Neural progenitor cell (in vitro differentiated cells): ENCODE results near the gene DTNA. TPM values are rescaled to one million over a fixed set of nuclear protein-coding genes. Genes with fewer than 3 reads are reported as not detected.

ENCODE experiments used
- DNase-seq: peaks from one replicate; pipeline ENCODE4 v3.0.0-alpha.2; 2016; ENCODE audit warnings: low spot score
- H2AFZ ChIP-seq: fragments of 200-600 bp; sonication (generic); replicated peaks from 2 replicates; pipeline ENCODE4 v1.6.1; 2016; ENCODE audit warnings: antibody characterized with exemption
- H3F3A ChIP-seq: fragments of 200-600 bp; sonication (generic); 2 replicates; pipeline ENCODE4 v1.6.1; 2016; ENCODE audit warnings: antibody characterized with exemption, low read depth
- H3K27ac ChIP-seq: fragments of 200-600 bp; sonication (generic); 2 replicates; pipeline ENCODE4 v1.5.1; 2016; ENCODE audit warnings: mild to moderate bottlenecking
- H3K27me3 ChIP-seq: fragments of 200-600 bp; sonication (generic); 2 replicates; pipeline ENCODE4 v1.6.1; 2016; ENCODE audit warnings: mild to moderate bottlenecking, moderate library complexity
- H3K36me3 ChIP-seq: fragments of 200-600 bp; sonication (generic); 2 replicates; pipeline ENCODE4 v1.5.1; 2016
- H3K4me1 ChIP-seq: fragments of 200-600 bp; sonication (generic); 2 replicates; pipeline ENCODE4 v1.6.1; 2016; ENCODE audit warnings: mixed run types
- H3K4me2 ChIP-seq: fragments of 200-600 bp; sonication (generic); 2 replicates; pipeline ENCODE4 v1.6.1; 2016
- H3K4me3 ChIP-seq: fragments of 200-600 bp; sonication (generic); 2 replicates; pipeline ENCODE4 v1.5.1; 2016
- H3K79me2 ChIP-seq: fragments of 200-600 bp; sonication (generic); 2 replicates; pipeline ENCODE4 v1.6.1; 2016; ENCODE audit warnings: low read depth
- H3K9ac ChIP-seq: fragments of 200-600 bp; sonication (generic); 2 replicates; pipeline ENCODE4 v1.6.1; 2016
- H3K9me3 ChIP-seq: fragments of 200-600 bp; sonication (generic); 2 replicates; pipeline ENCODE4 v1.5.1; 2016; ENCODE audit warnings: low read depth
- H4K20me1 ChIP-seq: fragments of 200-600 bp; sonication (generic); 2 replicates; pipeline ENCODE4 v1.6.1; 2016; ENCODE audit warnings: low read depth
- H3K27ac Mint-ChIP-seq: 3 replicates; pipeline ENCODE4 v1.8.0; 2021; ENCODE audit warnings: mixed read lengths
- H3K27me3 Mint-ChIP-seq: 2 replicates; pipeline ENCODE4 v1.8.0; 2022; ENCODE audit warnings: low read depth, mild to moderate bottlenecking, inconsistent platforms, moderate library complexity, mixed read lengths; ENCODE audit not compliant: insufficient read depth
- H3K36me3 Mint-ChIP-seq: 3 replicates; pipeline ENCODE4 v1.8.0; 2021; ENCODE audit warnings: mixed read lengths
- H3K4me1 Mint-ChIP-seq: 3 replicates; pipeline ENCODE4 v1.8.0; 2021; ENCODE audit warnings: mixed read lengths
- H3K4me3 Mint-ChIP-seq: 3 replicates; pipeline ENCODE4 v1.8.0; 2021; ENCODE audit warnings: mild to moderate bottlenecking, moderate library complexity, mixed read lengths
- H3K9me3 Mint-ChIP-seq: 3 replicates; pipeline ENCODE4 v1.8.0; 2020; ENCODE audit warnings: mixed read lengths
- EZH2 ChIP-seq: fragments of 200-600 bp; sonication (generic); IDR thresholded peaks from 2 replicates; pipeline ENCODE4 v1.6.1; 2017; ENCODE audit warnings: antibody characterized with exemption, mild to moderate bottlenecking, moderate library complexity
- EZH2phosphoT487 ChIP-seq: fragments of 200-600 bp; sonication (generic); IDR thresholded peaks from 2 replicates; pipeline ENCODE4 v1.6.1; 2017; ENCODE audit warnings: antibody characterized with exemption
- total RNA-seq: library from RNA; depleted of rRNA; stranded (reverse); fragments of >200 nt; gene quantifications from 2 replicates; pipeline ENCODE4 v1.2.3, GENCODE V29; 2015; ENCODE audit warnings: low replicate concordance
- TF ChIP-seq, protein P1 (sequence below): fragments of 200-600 bp; sonication (generic); IDR thresholded peaks from 2 replicates; pipeline ENCODE4 v1.5.1; 2017; ENCODE audit warnings: antibody characterized with exemption, mild to moderate bottlenecking

DTNA gene
- total RNA-seq, 1 donor from 2014 or later = 15.0 TPM

DNA sequence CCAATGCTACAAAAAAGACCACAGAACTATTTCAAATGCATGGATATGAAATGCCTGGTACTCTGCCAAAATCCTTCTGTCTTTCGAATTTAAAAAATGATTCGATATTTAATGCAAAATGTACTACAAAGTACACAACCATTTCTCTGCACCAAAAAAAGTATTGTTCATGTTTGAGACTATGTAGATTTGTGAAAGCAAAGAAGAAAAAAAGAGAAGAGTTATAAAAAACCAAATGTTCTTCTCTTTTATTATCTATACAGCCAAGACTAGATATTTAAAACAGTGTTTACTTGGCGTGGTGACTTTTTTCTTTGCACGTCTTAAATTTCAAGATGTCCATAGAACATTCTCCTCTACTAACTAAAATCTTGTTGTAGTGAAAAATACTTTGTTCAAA is 89.2 kb downstream of the DTNA start:
- no peaks in the 10 kb centered on the region for H3K27me3 ChIP-seq
- no peak overlapping the region for H3K4me3 Mint-ChIP-seq
- H3K36me3 Mint-ChIP-seq = peaks cover 24% of the 10 kb centered on the region
- H3K9me3 ChIP-seq = no peaks in the 10 kb centered on the region
- H3K36me3 ChIP-seq = no peaks in the 10 kb centered on the region
- no peak for DNase-seq
- H3K4me1 ChIP-seq = peaks cover 22% of the 10 kb centered on the region
- H3F3A ChIP-seq = peaks cover 4% of the 10 kb centered on the region
- H3K79me2 ChIP-seq = no peaks in the 10 kb centered on the region
- no peak overlapping the region for H3K4me2 ChIP-seq
- H2AFZ ChIP-seq = no peak overlapping the region
- peaks cover 13% of the 10 kb centered on the region for H3K4me1 Mint-ChIP-seq
- H3K4me3 ChIP-seq = no peak overlapping the region
- no peak overlapping the region for H3K9ac ChIP-seq
- no peak overlapping the region for H3K27ac Mint-ChIP-seq
- no peak overlapping the region for H3K27ac ChIP-seq
- peaks cover 2% of the 10 kb centered on the region for H3K27me3 Mint-ChIP-seq
- TF ChIP-seq EZH2 (no peak), EZH2phosphoT487 (no peak)
- TF ChIP-seq, protein P1, sequence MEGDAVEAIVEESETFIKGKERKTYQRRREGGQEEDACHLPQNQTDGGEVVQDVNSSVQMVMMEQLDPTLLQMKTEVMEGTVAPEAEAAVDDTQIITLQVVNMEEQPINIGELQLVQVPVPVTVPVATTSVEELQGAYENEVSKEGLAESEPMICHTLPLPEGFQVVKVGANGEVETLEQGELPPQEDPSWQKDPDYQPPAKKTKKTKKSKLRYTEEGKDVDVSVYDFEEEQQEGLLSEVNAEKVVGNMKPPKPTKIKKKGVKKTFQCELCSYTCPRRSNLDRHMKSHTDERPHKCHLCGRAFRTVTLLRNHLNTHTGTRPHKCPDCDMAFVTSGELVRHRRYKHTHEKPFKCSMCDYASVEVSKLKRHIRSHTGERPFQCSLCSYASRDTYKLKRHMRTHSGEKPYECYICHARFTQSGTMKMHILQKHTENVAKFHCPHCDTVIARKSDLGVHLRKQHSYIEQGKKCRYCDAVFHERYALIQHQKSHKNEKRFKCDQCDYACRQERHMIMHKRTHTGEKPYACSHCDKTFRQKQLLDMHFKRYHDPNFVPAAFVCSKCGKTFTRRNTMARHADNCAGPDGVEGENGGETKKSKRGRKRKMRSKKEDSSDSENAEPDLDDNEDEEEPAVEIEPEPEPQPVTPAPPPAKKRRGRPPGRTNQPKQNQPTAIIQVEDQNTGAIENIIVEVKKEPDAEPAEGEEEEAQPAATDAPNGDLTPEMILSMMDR = no peak
- H3K9me3 Mint-ChIP-seq = peaks cover 2% of the 10 kb centered on the region
- no peaks in the 10 kb centered on the region for H4K20me1 ChIP-seq

DNA sequence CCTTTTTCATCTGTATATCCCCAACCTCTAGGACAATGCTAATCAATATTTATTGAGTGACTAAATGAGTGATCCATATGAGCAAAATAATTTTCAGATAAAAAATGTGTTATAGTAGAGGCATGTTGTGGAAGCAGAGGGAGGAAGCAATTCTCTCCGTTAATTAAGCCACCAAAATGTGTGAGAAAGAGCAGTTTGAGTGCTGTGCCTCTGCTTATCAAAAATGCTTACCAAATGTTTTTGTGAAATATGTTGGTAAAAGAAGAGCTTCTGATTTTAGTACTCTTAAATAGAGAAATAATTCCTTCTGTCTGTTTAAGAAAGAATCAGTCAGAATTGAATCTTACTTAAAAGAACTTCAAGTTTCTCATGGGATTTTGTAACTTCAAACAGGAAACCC is 90.3 kb downstream of the DTNA start:
- Histone ChIP-seq H2AFZ (no peak overlapping the region), H4K20me1 (no peaks in the 10 kb centered on the region), H3K79me2 (no peaks in the 10 kb centered on the region), H3K4me2 (no peak overlapping the region), H3F3A (no peaks in the 10 kb centered on the region), H3K9ac (no peak overlapping the region), H3K9me3 (no peaks in the 10 kb centered on the region), H3K4me3 (no peak overlapping the region), H3K4me1 (peaks cover 12% of the 10 kb centered on the region), H3K27me3 (no peaks in the 10 kb centered on the region), H3K27ac (no peak overlapping the region), H3K36me3 (no peaks in the 10 kb centered on the region)
- TF ChIP-seq EZH2phosphoT487 (no peak), EZH2 (no peak)
- TF ChIP-seq, protein P1 = no peak
- H3K9me3 Mint-ChIP-seq = peaks cover 2% of the 10 kb centered on the region
- no peak overlapping the region for H3K4me3 Mint-ChIP-seq
- H3K36me3 Mint-ChIP-seq = peaks cover 15% of the 10 kb centered on the region
- H3K27me3 Mint-ChIP-seq = peaks cover 2% of the 10 kb centered on the region
- no peak overlapping the region for H3K27ac Mint-ChIP-seq
- peaks cover 3% of the 10 kb centered on the region for H3K4me1 Mint-ChIP-seq
- no peak for DNase-seq

DNA sequence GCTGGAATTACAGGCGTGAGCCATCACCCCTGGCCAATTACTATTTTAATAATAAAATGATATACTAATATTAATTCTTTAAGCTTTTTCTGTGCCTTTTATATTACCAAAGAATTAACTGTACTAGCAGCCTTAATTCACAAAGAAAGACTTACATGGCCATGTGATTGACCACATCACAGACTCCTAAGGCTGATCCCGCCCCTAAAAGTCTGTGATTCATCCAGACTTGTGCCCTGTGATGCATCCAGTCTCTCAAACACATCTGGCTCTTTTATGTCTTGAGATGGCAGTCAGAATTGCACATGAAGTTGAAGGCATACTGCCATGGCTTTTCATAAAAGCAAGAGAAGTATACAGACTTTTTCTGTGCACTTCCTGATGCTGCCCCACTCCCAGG is 91.7 kb downstream of the DTNA start:
- Histone ChIP-seq H2AFZ (no peak overlapping the region), H3F3A (no peaks in the 10 kb centered on the region), H3K9ac (no peak overlapping the region), H4K20me1 (no peaks in the 10 kb centered on the region), H3K9me3 (no peaks in the 10 kb centered on the region), H3K4me3 (no peak overlapping the region), H3K4me1 (peaks cover 11% of the 10 kb centered on the region), H3K36me3 (no peaks in the 10 kb centered on the region), H3K79me2 (no peaks in the 10 kb centered on the region), H3K27ac (no peak overlapping the region), H3K4me2 (no peak overlapping the region), H3K27me3 (no peaks in the 10 kb centered on the region)
- Mint-ChIP-seq H3K36me3 (peaks cover 13% of the 10 kb centered on the region), H3K27me3 (no peaks in the 10 kb centered on the region), H3K4me3 (no peak overlapping the region), H3K4me1 (peaks cover 3% of the 10 kb centered on the region), H3K27ac (no peak overlapping the region), H3K9me3 (peaks cover 2% of the 10 kb centered on the region)
- no peak for DNase-seq
- no peak for TF ChIP-seq EZH2phosphoT487
- TF ChIP-seq EZH2 = no peak
- TF ChIP-seq, protein P1 = no peak
